ENCODE data around the gene LAS1L.

GRCh38 chrX:65578346-65578745 lies 43.8 kb upstream of the LAS1L start:
- TF ChIP-seq CTCF (IDR thresholded peaks at IDR 0.05) (no peak), EZH2 (IDR thresholded peaks at IDR 0.05; ENCODE audit: borderline replicate concordance, insufficient read depth, low read depth, low read length, poor library complexity, severe bottlenecking) (no peak)

Measured in B cell (primary cell).